Measurements from ENCODE around the gene STAP1.
"Not testable (repeated sequence)": the region's sequence is repeated elsewhere in the genome, so short reads cannot be mapped to it uniquely, and the experiment has no call there.

The STAP1 gene

GRCh38 chr4:67558493-67558892, at the start of gene STAP1:
Gene STAP1 (plus strand): TSS chr4:67558727. CDS start chr4:67558810, 83 bp downstream.
- no peak for DNase-seq

- DNase-seq, result no peak
Observed at GRCh38 chr4:67512501-67512900, 46.0 kb upstream of the STAP1 start.

- no peak for DNase-seq
Observed at GRCh38 chr4:67520141-67520540, 38.4 kb upstream of the STAP1 start.

- DNase-seq, result no peak
Observed at GRCh38 chr4:67521506-67521905, 37.0 kb upstream of the STAP1 start.

- DNase-seq, result no peak
Observed at GRCh38 chr4:67522230-67522629, 36.3 kb upstream of the STAP1 start.

- no peak for DNase-seq
Observed at GRCh38 chr4:67522851-67523671, 35.5 kb upstream of the STAP1 start.

GRCh38 chr4:67524140-67524539, 34.4 kb upstream of the STAP1 start:
- DNase-seq, result not testable (repeated sequence)

GRCh38 chr4:67531379-67531962, 27.1 kb upstream of the STAP1 start:
- DNase-seq, result peak in 1 of 3 experiments; percentile 14

- not testable (repeated sequence) for DNase-seq
Observed at GRCh38 chr4:67532397-67532796, 26.1 kb upstream of the STAP1 start.

- no peak for DNase-seq
Observed at GRCh38 chr4:67533112-67533511, 25.4 kb upstream of the STAP1 start.

GRCh38 chr4:67535280-67535840, 23.2 kb upstream of the STAP1 start:
- DNase-seq, result no peak

- DNase-seq, result no peak
Observed at GRCh38 chr4:67539830-67540229, 18.7 kb upstream of the STAP1 start.

GRCh38 chr4:67542076-67542475, 16.5 kb upstream of the STAP1 start:
- DNase-seq, result no peak

- peak; percentile 97 to 99 (median 99) for DNase-seq
Observed at GRCh38 chr4:67545199-67546003, 13.1 kb upstream of the STAP1 start, which contains the start of gene CENPC. Gene CENPC (minus strand): TSS chr4:67545503. CDS start chr4:67545355, 148 bp downstream.

GRCh38 chr4:67546004-67546356, 12.5 kb upstream of the STAP1 start:
- peak in 2 of 3 experiments; percentile 40 to 88 for DNase-seq

GRCh38 chr4:67546971-67547370, 11.6 kb upstream of the STAP1 start:
- DNase-seq, result no peak

- peak in 2 of 3 experiments; percentile 37 to 45 for DNase-seq
Observed at GRCh38 chr4:67549123-67549522, 9.4 kb upstream of the STAP1 start.

- DNase-seq, result no peak
Observed at GRCh38 chr4:67550451-67550850, 8.1 kb upstream of the STAP1 start.

GRCh38 chr4:67550857-67551256, 7.7 kb upstream of the STAP1 start:
- DNase-seq, result no peak

- not testable (repeated sequence) for DNase-seq
Observed at GRCh38 chr4:67552146-67552792, 6.3 kb upstream of the STAP1 start.

GRCh38 chr4:67554096-67554495, 4.4 kb upstream of the STAP1 start:
- DNase-seq, result no peak

- no peak for DNase-seq
Observed at GRCh38 chr4:67555447-67555846, 3.1 kb upstream of the STAP1 start.

GRCh38 chr4:67556436-67556835, 2.1 kb upstream of the STAP1 start:
- no peak for DNase-seq
